ENCODE data around the gene TSPAN5.

GRCh38 chr4:98632258-98632657 lies 26.2 kb downstream of the TSPAN5 start:
- no peak for TF ChIP-seq EZH2 (IDR thresholded peaks at IDR 0.05; ENCODE audit: low read depth)
- no peak for TF ChIP-seq CTCF (conservative IDR thresholded peaks at IDR 0.05)
